HG03159 (cell line): ENCODE data around the gene EIF2A.

Experiments used
- ATAC-seq: cut with Tn5 transposase; IDR thresholded peaks from one replicate; pipeline ENCODE4 v1.9.1; 2021; ENCODE audit warnings: mild to moderate bottlenecking, moderate library complexity; ENCODE audit not compliant: unreplicated experiment

The EIF2A gene

GRCh38 chr3:150631515-150632221 is 85.1 kb downstream of the EIF2A start:
- no peak for ATAC-seq

GRCh38 chr3:150635076-150635475 is 88.5 kb downstream of the EIF2A start:
- no peak for ATAC-seq

GRCh38 chr3:150635526-150635925 is 88.9 kb downstream of the EIF2A start:
- peak; percentile 72 for ATAC-seq
